Retinal pigment epithelial cell (primary cell): ENCODE data around the gene GALNT8.

Experiments used
- DNase-seq: peaks from one replicate; pipeline ENCODE4 v3.0.0-alpha.2; 2010; ENCODE audit warnings: low read depth
- H3K4me3 ChIP-seq: 2 replicates; pipeline ENCODE4 v1.5.1; 2011; ENCODE audit warnings: mild to moderate bottlenecking, low read length, control low read depth, moderate library complexity
- CTCF ChIP-seq: conservative IDR thresholded peaks from 2 replicates; pipeline ENCODE4 v1.5.1; 2011; ENCODE audit warnings: low read depth, low read length, control low read depth, inconsistent platforms

The GALNT8 gene

GRCh38 chr12:4719821-4720636, at the start of gene GALNT8:
Gene GALNT8 (plus strand): TSS chr12:4720400. CDS start chr12:4720678, 278 bp downstream.
- peak; percentile 18 for DNase-seq

GRCh38 chr12:4679711-4680110, 40.5 kb upstream of the GALNT8 start:
- TF ChIP-seq CTCF = no peak
- no peak overlapping the region for H3K4me3 ChIP-seq
- DNase-seq = no peak

More at GRCh38 chr12:4719821-4720636, at the start of gene GALNT8:
- no peak for TF ChIP-seq CTCF
- H3K4me3 ChIP-seq = no peak within 1 kb of the TSS

GRCh38 chr12:4681732-4682131, 38.5 kb upstream of the GALNT8 start:
- no peak for DNase-seq
- TF ChIP-seq CTCF = no peak
- no peak overlapping the region for H3K4me3 ChIP-seq

GRCh38 chr12:4685317-4685716, 34.9 kb upstream of the GALNT8 start:
- TF ChIP-seq CTCF = no peak
- no peak overlapping the region for H3K4me3 ChIP-seq
- DNase-seq = no peak

- no peak for DNase-seq
- no peak for TF ChIP-seq CTCF
- no peak overlapping the region for H3K4me3 ChIP-seq
These were observed 29.4 kb upstream of the GALNT8 start for GRCh38 chr12:4690760-4691159.

GRCh38 chr12:4700621-4701026, 19.6 kb upstream of the GALNT8 start:
- no peak for TF ChIP-seq CTCF
- H3K4me3 ChIP-seq = peak overlapping the region; percentile 11
- DNase-seq = peak; percentile 37

- no peak for TF ChIP-seq CTCF
- H3K4me3 ChIP-seq = no peak overlapping the region
- no peak for DNase-seq
These were observed 18.6 kb upstream of the GALNT8 start for GRCh38 chr12:4701395-4702190.
